GM18951 (cell line): Measurements from ENCODE around the gene NECAP2.
A peak's percentile ranks its signal among the peaks of the same experiment; 100 is the strongest.

Source experiments
- POLR2A ChIP-seq: IDR thresholded peaks from 4 replicates; pipeline ENCODE4 v1.6.1; 2011; ENCODE audit warnings: mild to moderate bottlenecking; ENCODE audit not compliant: insufficient read length, insufficient read depth; ENCODE audit errors: extremely low read depth
- in situ Hi-C: fragments of 300-500 bp; cut with MboI; formaldehyde crosslinking; loops from one replicate; pipeline ENCODE4 v1.12.0; 2022; ENCODE audit warnings: low sequenced_read_pairs, mixed read lengths, inconsistent platforms; ENCODE audit not compliant: unreplicated experiment

Gene NECAP2, protein sequence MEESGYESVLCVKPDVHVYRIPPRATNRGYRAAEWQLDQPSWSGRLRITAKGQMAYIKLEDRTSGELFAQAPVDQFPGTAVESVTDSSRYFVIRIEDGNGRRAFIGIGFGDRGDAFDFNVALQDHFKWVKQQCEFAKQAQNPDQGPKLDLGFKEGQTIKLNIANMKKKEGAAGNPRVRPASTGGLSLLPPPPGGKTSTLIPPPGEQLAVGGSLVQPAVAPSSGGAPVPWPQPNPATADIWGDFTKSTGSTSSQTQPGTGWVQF

GRCh38 chr1:16440470-16441281 is at the start of gene NECAP2:
Gene NECAP2 (plus strand): TSS chr1:16440724. CDS start chr1:16440762, 38 bp downstream.
- in situ Hi-C loops = no loop called here

DNA sequence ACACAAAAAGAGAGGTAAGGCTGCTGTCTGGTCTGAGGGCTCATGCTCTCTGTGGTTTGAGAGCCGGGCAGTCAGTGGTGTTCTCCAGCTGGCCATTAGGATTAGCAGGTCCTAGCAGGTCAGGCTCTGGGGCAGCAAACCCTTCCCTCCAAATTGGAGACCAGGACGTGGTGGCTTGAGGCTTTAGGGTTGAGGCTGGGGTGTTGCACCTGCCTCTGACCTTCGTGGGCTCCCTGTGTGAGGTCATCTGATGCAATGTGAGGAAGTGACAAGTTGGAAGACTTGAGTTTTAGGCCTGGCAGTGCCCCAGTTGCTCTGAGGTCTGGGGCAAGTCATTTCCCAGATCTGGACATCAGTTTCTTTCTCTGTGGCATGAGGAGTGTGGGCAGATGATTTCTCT is 49.1 kb upstream of the NECAP2 start:
- in situ Hi-C loops = no loop called here

More at GRCh38 chr1:16440470-16441281, at the start of gene NECAP2:
- TF ChIP-seq POLR2A = peak; percentile 92

GRCh38 chr1:16392740-16393569 is 47.6 kb upstream of the NECAP2 start:
- TF ChIP-seq POLR2A = no peak
- in situ Hi-C loops = no loop called here

More for the DNA sequence above, 49.1 kb upstream of the NECAP2 start:
- TF ChIP-seq POLR2A = no peak

DNA sequence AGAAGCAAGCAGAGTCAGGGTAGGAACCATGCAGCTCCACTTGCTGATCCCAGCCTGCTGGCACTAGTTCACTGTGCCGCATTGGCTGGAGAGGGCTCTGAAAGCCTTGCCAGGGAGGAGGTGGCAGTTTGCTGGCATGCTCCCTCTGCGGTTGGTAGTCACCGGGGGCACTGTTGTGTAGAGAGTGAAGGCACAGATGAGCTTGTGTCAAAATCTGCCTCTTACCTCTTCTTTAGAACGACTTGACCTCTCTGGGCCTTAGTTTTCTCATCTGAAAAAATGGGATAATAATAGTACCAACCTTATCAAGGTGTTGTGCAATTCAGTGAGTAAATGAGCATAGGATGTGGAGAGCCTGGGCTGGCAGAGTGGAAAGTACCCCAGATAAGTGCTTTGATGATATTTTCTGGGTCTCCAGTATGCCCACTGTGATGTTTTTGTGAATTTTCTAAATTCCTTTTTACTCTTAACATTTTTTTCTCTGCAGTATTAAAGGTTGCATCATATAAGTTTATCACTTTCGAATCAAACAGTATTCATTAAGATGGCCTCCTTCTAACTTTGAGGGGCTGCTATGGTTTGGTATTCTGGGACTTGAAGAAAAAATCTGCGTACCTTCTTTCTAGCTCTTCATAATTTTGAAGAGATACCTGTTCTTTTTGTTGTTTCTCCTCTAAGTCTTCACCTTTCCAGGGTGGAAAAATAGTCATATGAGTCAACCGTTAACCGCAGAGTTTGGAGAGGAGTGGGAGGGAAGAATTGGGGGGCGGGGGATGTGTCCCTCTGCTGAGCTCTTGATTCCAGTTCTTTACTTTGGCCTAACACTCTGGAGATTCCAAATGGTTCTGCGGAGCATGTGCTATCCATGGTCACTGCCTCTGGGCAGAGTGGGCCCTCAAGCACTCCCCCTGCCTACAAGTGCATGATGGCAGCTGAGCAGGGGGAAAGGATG is 46.7 kb upstream of the NECAP2 start:
- in situ Hi-C loops = no loop called here

GRCh38 chr1:16394977-16395376 is 45.5 kb upstream of the NECAP2 start:
- in situ Hi-C loops = no loop called here
- no peak for TF ChIP-seq POLR2A

More for the DNA sequence above, 46.7 kb upstream of the NECAP2 start:
- TF ChIP-seq POLR2A = no peak

- TF ChIP-seq POLR2A = no peak
- in situ Hi-C loops = no loop called here
Measured at GRCh38 chr1:16396591-16396990, 43.9 kb upstream of the NECAP2 start.

DNA sequence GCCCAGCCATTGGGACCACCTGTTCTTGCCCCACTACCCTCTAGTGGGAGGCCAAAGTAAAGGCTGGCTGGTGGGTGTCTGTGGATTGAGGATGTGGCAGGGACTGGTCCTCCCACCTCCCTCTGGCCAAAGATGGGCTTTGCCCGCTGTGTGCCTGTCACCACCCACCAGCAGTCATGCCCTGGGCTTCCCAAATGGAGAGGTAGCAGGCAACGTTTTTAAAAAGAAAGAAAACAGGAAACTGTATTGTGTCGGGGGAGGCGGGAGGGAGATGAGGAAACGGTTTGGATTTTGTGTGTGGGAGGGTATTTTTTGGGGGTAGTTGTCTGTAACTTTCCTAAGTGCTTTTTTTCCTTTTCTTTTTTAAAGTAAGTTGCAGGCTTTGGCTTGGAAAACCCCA is 43.4 kb upstream of the NECAP2 start:
- no peak for TF ChIP-seq POLR2A
- in situ Hi-C loops = no loop called here

DNA sequence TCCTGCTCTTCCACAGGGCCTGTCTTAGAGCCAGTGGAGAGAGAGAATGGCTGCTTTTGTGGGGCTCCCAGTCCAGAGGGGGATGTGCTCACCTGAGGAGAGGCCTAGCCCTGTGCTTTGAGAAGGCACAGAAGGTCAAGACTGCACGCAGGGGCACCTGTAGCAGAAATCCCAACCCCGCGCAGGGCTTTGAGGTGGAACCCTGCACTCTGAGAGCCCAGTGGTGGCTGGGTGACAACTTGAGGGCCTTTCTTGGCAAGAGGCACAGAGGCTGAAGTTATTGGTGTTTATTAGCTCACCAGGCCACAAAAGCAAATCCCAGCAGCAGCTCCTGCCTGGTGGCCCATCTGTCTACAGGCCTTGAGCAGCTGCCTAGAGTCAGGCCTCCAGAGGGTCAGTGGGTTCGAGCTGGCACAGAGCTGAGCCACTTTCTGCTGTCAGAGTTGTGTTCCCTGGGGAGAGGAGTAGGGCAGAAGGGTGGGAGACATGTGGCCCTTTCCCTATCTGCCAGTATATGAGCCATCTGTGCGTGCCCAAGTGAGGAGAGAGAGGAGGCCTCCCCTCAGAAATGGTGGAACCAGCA is 42.1 kb upstream of the NECAP2 start:
- in situ Hi-C loops = no loop called here
- TF ChIP-seq POLR2A = no peak

DNA sequence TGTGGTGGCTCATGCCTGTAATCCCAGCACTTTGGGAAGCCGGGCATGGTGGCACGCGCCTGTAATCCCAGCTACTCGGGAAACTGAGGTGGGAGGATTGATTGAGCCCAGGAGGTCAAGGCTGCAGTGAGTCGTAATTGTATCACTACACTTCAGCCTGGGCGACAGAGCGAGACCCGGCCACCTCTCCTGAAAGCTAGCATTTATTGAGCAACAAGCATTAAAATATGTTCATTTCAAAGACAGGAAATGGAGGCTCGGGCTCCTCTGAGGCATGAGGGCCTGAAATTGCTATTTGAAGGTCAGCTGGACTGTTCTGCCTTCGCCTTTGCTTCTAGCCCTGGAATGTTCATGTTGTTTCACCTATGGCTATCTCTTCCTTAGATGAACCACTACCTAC is 37.8 kb upstream of the NECAP2 start:
- no peak for TF ChIP-seq POLR2A
- in situ Hi-C loops = no loop called here

- in situ Hi-C loops = no loop called here
- TF ChIP-seq POLR2A = no peak
Measured at GRCh38 chr1:16405441-16405840, 35.1 kb upstream of the NECAP2 start.

- in situ Hi-C loops = no loop called here
- no peak for TF ChIP-seq POLR2A
Measured at GRCh38 chr1:16406868-16407267, 33.7 kb upstream of the NECAP2 start.

GRCh38 chr1:16409536-16410152 is 30.9 kb upstream of the NECAP2 start:
- no peak for TF ChIP-seq POLR2A
- in situ Hi-C loops = no loop called here

DNA sequence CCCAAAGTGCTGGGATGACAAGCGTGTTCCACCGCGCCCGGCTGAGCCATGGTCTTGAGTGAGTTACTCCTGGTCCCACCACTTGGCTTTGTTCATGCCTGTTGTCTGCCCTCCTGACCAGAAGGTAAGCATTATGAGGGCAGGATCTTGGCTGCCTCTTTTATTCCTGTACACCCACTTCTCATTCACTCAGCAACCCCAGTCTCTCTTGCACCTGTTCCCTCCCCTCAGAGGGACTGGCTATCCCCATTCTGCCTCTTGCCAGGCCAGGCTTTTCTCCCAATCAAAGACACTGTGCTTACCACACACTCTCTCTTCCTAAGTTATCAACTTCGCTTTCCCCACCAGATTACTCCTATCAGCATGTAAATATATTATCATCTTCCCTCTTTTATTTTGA is 29.7 kb upstream of the NECAP2 start:
- no peak for TF ChIP-seq POLR2A
- in situ Hi-C loops = no loop called here
